Thyroid gland (tissue), 4 donors: ENCODE data around the gene ZNF608. TPM values are rescaled to one million over a fixed set of nuclear protein-coding genes. Genes with fewer than 3 reads are reported as not detected.

Experiments
- DNase-seq, 2 donors: peaks; one replicate each; pipeline ENCODE4 v3.0.0-alpha.2; 2019
- H3K27ac ChIP-seq, 3 donors: fragments of 200-600 bp; sonication (generic); 1 replicate in 2 of 3; 2 replicates in 1 of 3; pipeline ENCODE4 v1.5.1; 2016 to 2019; ENCODE audit warnings: mild to moderate bottlenecking in 1 of 3, moderate library complexity in 1 of 3
- H3K27me3 ChIP-seq: fragments of 200-600 bp; sonication (generic); one replicate; pipeline ENCODE4 v1.5.1; 2019
- H3K36me3 ChIP-seq, 2 donors: fragments of 200-600 bp; sonication (generic); one replicate each; pipeline ENCODE4 v1.5.1; 2016 to 2019
- H3K4me1 ChIP-seq, 2 donors: fragments of 200-600 bp; sonication (generic); one replicate each; pipeline ENCODE4 v1.5.1; 2017 to 2019
- H3K4me3 ChIP-seq, 3 donors: fragments of 200-600 bp; sonication (generic); replicated peaks in 1 of 3; 1 replicate in 2 of 3; 2 replicates in 1 of 3; pipeline ENCODE4 v1.5.1; 2016; ENCODE audit warnings: mild to moderate bottlenecking in 1 of 3
- H3K9me3 ChIP-seq: fragments of 200-600 bp; sonication (generic); one replicate; pipeline ENCODE4 v1.5.1; 2017
- CTCF ChIP-seq, 6 experiments: fragments of 200-600 bp in 3 of 6; fragments of 450-650 bp in 3 of 6; sonication (generic) in 3 of 6; IDR thresholded peaks; one replicate each; pipeline ENCODE4 v1.5.1; 2016 to 2019; ENCODE audit warnings: antibody characterized with exemption in 6 of 6, mild to moderate bottlenecking in 2 of 6, inconsistent platforms in 1 of 6, moderate library complexity in 1 of 6
- POLR2A ChIP-seq, 2 donors: fragments of 450-650 bp; IDR thresholded peaks; one replicate each; pipeline ENCODE4 v1.6.1; 2017; ENCODE audit warnings: antibody characterized with exemption in 2 of 2, mild to moderate bottlenecking in 2 of 2, moderate library complexity in 1 of 2
- WGBS, 2 donors: methylation state at CpG; one replicate each; pipeline ENCODE4 v1.1.5; 2017; 5-methylcytosine and 5-hydroxymethylcytosine counted together
- intact Hi-C: fragments of 100-400 bp; cut with DNase I; formaldehyde crosslinking; loops from one replicate; pipeline ENCODE4 v1.15.1; 2023
- total RNA-seq, 4 donors: library from RNA; depleted of rRNA; stranded (reverse); fragments of >200 nt; gene quantifications; one replicate each; pipeline ENCODE4 v1.2.3, GENCODE V29; 2016

ZNF608 gene
- total RNA-seq, 4 donors from 2014 or later, result 32.0 to 60.2 (median 36.8) TPM

- TF ChIP-seq CTCF (IDR thresholded peaks at IDR 0.05) (no peak), POLR2A (IDR thresholded peaks at IDR 0.05) (no peak)
- H3K9me3 ChIP-seq, result no peaks in the 10 kb centered on the region
- intact Hi-C loops, result no loop called here
- H3K4me1 ChIP-seq, result peaks cover 3 to 9% of the 10 kb centered on the region in 2 donors
- no peaks in the 10 kb centered on the region for H3K27me3 ChIP-seq
- 73 to 75% methylated on average over 7 of the region's 7 CpGs for WGBS, 2 donors
- H3K36me3 ChIP-seq, result no peaks in the 10 kb centered on the region
- no peak overlapping the region for H3K4me3 ChIP-seq
- no peak for DNase-seq
- no peak overlapping the region for H3K27ac ChIP-seq
Observed at GRCh38 chr5:124754206-124754927, 7.9 kb upstream of the ZNF608 start.

DNA sequence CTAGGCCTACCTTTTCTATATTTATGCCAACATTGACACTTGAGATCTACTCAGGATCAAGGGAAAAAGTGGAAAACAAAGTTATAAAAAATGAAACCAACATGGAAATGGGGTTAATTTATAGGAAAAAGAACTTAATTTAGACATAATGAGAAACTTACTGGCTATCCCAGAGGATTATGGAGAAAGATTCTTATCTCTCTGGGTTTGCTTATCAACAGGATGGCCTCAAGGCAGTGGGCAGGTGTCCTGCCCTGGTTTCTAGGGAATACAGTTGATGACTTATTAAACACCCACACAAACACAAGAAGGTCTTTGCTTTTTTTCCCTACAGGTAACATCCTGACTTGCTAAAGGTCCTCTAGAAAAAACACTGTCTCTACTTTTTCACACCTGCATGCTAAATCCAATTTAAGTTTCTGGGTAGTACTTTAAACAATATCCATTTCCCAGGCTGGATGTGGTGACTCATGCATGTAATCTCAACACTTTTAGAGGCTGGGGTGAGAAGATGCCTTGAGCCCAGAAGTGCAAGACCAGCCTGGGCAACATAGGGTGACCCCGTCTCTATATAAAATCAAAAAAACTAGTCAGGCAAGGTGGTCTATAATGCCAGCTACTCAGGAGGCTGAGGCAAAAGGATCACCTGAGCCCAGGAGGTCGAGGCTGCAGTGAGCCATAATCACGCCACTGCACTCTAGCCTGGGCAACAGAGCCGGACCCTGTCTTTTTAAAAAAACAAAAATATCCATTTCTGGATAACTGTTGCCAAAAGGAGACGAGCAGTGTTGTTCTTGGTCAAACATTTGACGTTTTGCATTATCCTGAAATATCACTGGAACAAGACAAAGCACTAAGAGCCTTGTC, 6.6 kb upstream of the ZNF608 start:
- TF ChIP-seq CTCF (IDR thresholded peaks at IDR 0.05) (no peak), POLR2A (IDR thresholded peaks at IDR 0.05) (no peak)
- intact Hi-C loops, result no loop called here
- WGBS, 2 donors, result 84 to 89% methylated on average over 6 of the region's 6 CpGs
- Histone ChIP-seq H3K4me1 (peaks cover 4 to 11% of the 10 kb centered on the region in 2 donors), H3K9me3 (no peaks in the 10 kb centered on the region), H3K36me3 (no peaks in the 10 kb centered on the region), H3K4me3 (no peak overlapping the region), H3K27ac (no peak overlapping the region), H3K27me3 (no peaks in the 10 kb centered on the region)
- no peak for DNase-seq

DNA sequence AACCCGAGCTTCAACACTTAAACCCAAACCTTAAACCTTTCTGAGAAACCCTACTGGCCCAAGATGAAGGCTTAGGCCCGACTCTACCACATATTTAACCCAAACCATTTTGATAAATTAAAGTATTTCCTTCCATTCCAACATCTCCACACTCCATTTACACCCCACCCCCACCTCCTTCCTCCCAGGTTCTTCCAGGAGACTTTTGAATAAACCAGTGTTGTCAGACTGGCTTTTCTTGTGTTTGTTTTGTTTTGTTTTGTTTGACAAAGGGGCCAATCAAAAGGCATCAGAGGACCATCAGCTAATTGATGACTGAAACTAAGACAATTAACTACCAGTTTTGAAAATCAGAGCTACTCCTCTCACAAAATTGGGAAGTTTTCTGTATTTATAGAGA, 4.6 kb upstream of the ZNF608 start:
- intact Hi-C loops, result no loop called here
- H3K9me3 ChIP-seq, result no peaks in the 10 kb centered on the region
- H3K4me1 ChIP-seq, result peaks cover 4 to 11% of the 10 kb centered on the region in 2 donors
- no peak overlapping the region for H3K27ac ChIP-seq
- H3K27me3 ChIP-seq, result no peaks in the 10 kb centered on the region
- TF ChIP-seq CTCF (IDR thresholded peaks at IDR 0.05), result no peak
- no peak for TF ChIP-seq POLR2A (IDR thresholded peaks at IDR 0.05)
- no peak for DNase-seq
- no peak overlapping the region for H3K4me3 ChIP-seq
- WGBS, 2 donors, result 74 to 83% methylated on average over 2 of the region's 2 CpGs
- no peaks in the 10 kb centered on the region for H3K36me3 ChIP-seq

GRCh38 chr5:124748687-124749594, 2.5 kb upstream of the ZNF608 start:
- Histone ChIP-seq H3K9me3 (no peaks in the 10 kb centered on the region), H3K27me3 (no peaks in the 10 kb centered on the region), H3K4me3 (peak overlapping the region; percentile 3 to 56 (median 46)), H3K36me3 (no peaks in the 10 kb centered on the region), H3K4me1 (peaks cover 12 to 22% of the 10 kb centered on the region in 2 donors), H3K27ac (peak overlapping the region; percentile 91 to 93 (median 92))
- TF ChIP-seq CTCF (IDR thresholded peaks at IDR 0.05) (peak in 1 of 6 experiments; percentile 6), POLR2A (IDR thresholded peaks at IDR 0.05) (peak in 1 of 2 donors; percentile 81)
- intact Hi-C loops, result no loop called here
- WGBS, 2 donors, result 5 to 6% methylated on average over 25 of the region's 25 CpGs
- peak; percentile 81 for DNase-seq
